GM18861 (cell line): Measurements from ENCODE around the gene SPATA2.

Experiments used
- ATAC-seq: cut with Tn5 transposase; IDR thresholded peaks from one replicate; pipeline ENCODE4 v1.9.1; 2021; ENCODE audit not compliant: unreplicated experiment

Gene SPATA2

GRCh38 chr20:49886571-49887213 lies 28.6 kb downstream of the SPATA2 start:
- no peak for ATAC-seq

- no peak for ATAC-seq
Measured at GRCh38 chr20:49885558-49886332, 29.6 kb downstream of the SPATA2 start.

GRCh38 chr20:49883246-49883802 lies 32.0 kb downstream of the SPATA2 start:
- no peak for ATAC-seq

GRCh38 chr20:49882171-49882970 lies 33.0 kb downstream of the SPATA2 start:
- ATAC-seq: no peak

GRCh38 chr20:49880724-49881445 lies 34.4 kb downstream of the SPATA2 start:
- no peak for ATAC-seq

GRCh38 chr20:49880177-49880576 lies 35.2 kb downstream of the SPATA2 start:
- ATAC-seq: no peak

- no peak for ATAC-seq
Measured at GRCh38 chr20:49878977-49879376, 36.4 kb downstream of the SPATA2 start.

- ATAC-seq: no peak
Measured at GRCh38 chr20:49877386-49877921, 37.9 kb downstream of the SPATA2 start.

- no peak for ATAC-seq
Measured at GRCh38 chr20:49874696-49875095, 40.6 kb downstream of the SPATA2 start.

- no peak for ATAC-seq
Measured at GRCh38 chr20:49872056-49872455, 43.3 kb downstream of the SPATA2 start.

- no peak for ATAC-seq
Measured at GRCh38 chr20:49871391-49871948, 43.9 kb downstream of the SPATA2 start.

GRCh38 chr20:49870261-49870660 lies 45.1 kb downstream of the SPATA2 start:
- ATAC-seq: no peak

GRCh38 chr20:49868964-49869363 lies 46.4 kb downstream of the SPATA2 start:
- no peak for ATAC-seq

- no peak for ATAC-seq
Measured at GRCh38 chr20:49868538-49868937, 46.8 kb downstream of the SPATA2 start.

- no peak for ATAC-seq
Measured at GRCh38 chr20:49867453-49868215, 47.7 kb downstream of the SPATA2 start.

- ATAC-seq: no peak
Measured at GRCh38 chr20:49866051-49866450, 49.3 kb downstream of the SPATA2 start.

- no peak for ATAC-seq
Measured at GRCh38 chr20:49865559-49865958, 49.8 kb downstream of the SPATA2 start.

GRCh38 chr20:49863666-49864065 lies 51.7 kb downstream of the SPATA2 start:
- no peak for ATAC-seq

GRCh38 chr20:49862607-49863200 lies 52.6 kb downstream of the SPATA2 start:
- no peak for ATAC-seq
